Tibial nerve (tissue), 4 donors: ENCODE measurements around the gene RGS7.

Experiments used
- EP300 ChIP-seq, 2 donors: sonication (generic); formaldehyde crosslinking; IDR thresholded peaks; one replicate each; pipeline ENCODE4 v1.6.1; 2017; ENCODE audit warnings: antibody characterized with exemption in 2 of 2, mild to moderate bottlenecking in 1 of 2
- TF ChIP-seq, protein P1 (sequence below), 5 experiments: fragments of 200-600 bp in 3 of 5; fragments of 450-650 bp in 2 of 5; sonication (generic) in 3 of 5; IDR thresholded peaks; one replicate each; pipeline ENCODE4 v1.5.1; 2016 to 2019; ENCODE audit warnings: antibody characterized with exemption in 5 of 5, mild to moderate bottlenecking in 3 of 5, moderate library complexity in 2 of 5

DNA sequence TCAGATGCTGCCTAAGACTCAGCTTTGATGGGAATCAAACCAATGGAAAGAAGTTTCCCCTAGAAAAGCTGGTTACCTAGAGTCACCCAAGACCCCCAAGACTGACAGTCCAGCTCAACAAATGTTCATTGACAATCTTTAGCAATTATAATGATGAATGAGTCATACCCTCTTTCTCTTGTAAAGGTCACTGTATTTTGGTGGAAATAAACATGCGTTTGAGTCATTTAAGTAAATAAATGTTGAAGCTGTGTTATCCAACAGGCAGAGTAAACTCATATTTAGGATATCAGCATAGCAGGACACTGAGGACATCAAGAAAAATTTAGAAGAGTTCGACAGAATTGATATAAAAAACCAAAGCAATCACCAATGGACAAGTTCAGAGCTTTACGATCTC is 295.9 kb downstream of the RGS7 start:
- no peak for TF ChIP-seq EP300 (IDR thresholded peaks at IDR 0.05)
- TF ChIP-seq, protein P1, sequence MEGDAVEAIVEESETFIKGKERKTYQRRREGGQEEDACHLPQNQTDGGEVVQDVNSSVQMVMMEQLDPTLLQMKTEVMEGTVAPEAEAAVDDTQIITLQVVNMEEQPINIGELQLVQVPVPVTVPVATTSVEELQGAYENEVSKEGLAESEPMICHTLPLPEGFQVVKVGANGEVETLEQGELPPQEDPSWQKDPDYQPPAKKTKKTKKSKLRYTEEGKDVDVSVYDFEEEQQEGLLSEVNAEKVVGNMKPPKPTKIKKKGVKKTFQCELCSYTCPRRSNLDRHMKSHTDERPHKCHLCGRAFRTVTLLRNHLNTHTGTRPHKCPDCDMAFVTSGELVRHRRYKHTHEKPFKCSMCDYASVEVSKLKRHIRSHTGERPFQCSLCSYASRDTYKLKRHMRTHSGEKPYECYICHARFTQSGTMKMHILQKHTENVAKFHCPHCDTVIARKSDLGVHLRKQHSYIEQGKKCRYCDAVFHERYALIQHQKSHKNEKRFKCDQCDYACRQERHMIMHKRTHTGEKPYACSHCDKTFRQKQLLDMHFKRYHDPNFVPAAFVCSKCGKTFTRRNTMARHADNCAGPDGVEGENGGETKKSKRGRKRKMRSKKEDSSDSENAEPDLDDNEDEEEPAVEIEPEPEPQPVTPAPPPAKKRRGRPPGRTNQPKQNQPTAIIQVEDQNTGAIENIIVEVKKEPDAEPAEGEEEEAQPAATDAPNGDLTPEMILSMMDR (IDR thresholded peaks at IDR 0.05), result no peak
